Activated T-cell treated with anti-CD3 and anti-CD28 coated beads for 48 hours (primary cell): Measurements from ENCODE around the gene SEMA4D.
"Not testable (repeated sequence)": the region's sequence is repeated elsewhere in the genome, so short reads cannot be mapped to it uniquely, and the experiment has no call there.

Experiments used
- DNase-seq: peaks from one replicate; pipeline ENCODE4 v3.0.0-alpha.2; 2020; ENCODE audit warnings: low read depth

Gene SEMA4D

GRCh38 chr9:89352451-89352850 is 145.5 kb downstream of the SEMA4D start:
- no peak for DNase-seq

- no peak for DNase-seq
Measured at GRCh38 chr9:89351584-89352300, 146.2 kb downstream of the SEMA4D start.

- DNase-seq = no peak
Measured at GRCh38 chr9:89350988-89351557, 146.8 kb downstream of the SEMA4D start.

- no peak for DNase-seq
Measured at GRCh38 chr9:89349607-89350006, 148.3 kb downstream of the SEMA4D start.

GRCh38 chr9:89347651-89348050 is 150.3 kb downstream of the SEMA4D start:
- no peak for DNase-seq

- DNase-seq = no peak
Measured at GRCh38 chr9:89346696-89347095, 151.2 kb downstream of the SEMA4D start.

- no peak for DNase-seq
Measured at GRCh38 chr9:89345476-89345875, 152.4 kb downstream of the SEMA4D start.

GRCh38 chr9:89343812-89344211 is 154.1 kb downstream of the SEMA4D start:
- not testable (repeated sequence) for DNase-seq

- DNase-seq = no peak
Measured at GRCh38 chr9:89342948-89343347, 155.0 kb downstream of the SEMA4D start.

GRCh38 chr9:89342213-89342612 is 155.7 kb downstream of the SEMA4D start:
- no peak for DNase-seq

- no peak for DNase-seq
Measured at GRCh38 chr9:89340332-89340731, 157.6 kb downstream of the SEMA4D start.

- no peak for DNase-seq
Measured at GRCh38 chr9:89339807-89340206, 158.1 kb downstream of the SEMA4D start.

GRCh38 chr9:89330513-89330912 is 167.4 kb downstream of the SEMA4D start:
- no peak for DNase-seq

- DNase-seq = no peak
Measured at GRCh38 chr9:89329917-89330316, 168.0 kb downstream of the SEMA4D start.

- DNase-seq = no peak
Measured at GRCh38 chr9:89328064-89328463, 169.8 kb downstream of the SEMA4D start.

GRCh38 chr9:89325733-89326132 is 172.2 kb downstream of the SEMA4D start:
- no peak for DNase-seq

GRCh38 chr9:89323390-89323789 is 174.5 kb downstream of the SEMA4D start:
- no peak for DNase-seq

- no peak for DNase-seq
Measured at GRCh38 chr9:89319015-89319905, 178.7 kb downstream of the SEMA4D start.

- DNase-seq = peak; percentile 95
Measured at GRCh38 chr9:89318123-89319014, 179.5 kb downstream of the SEMA4D start, which contains the start of gene SECISBP2. Gene SECISBP2, plus strand, starts transcription at chr9:89318500. Its CDS starts 77 bp downstream, at chr9:89318577.

- DNase-seq = no peak
Measured at GRCh38 chr9:89317282-89317681, 180.6 kb downstream of the SEMA4D start.

GRCh38 chr9:89315482-89315881 is 182.4 kb downstream of the SEMA4D start:
- DNase-seq = no peak

- DNase-seq = no peak
Measured at GRCh38 chr9:89314955-89315354, 183.0 kb downstream of the SEMA4D start.
